Gastroesophageal sphincter (tissue), 4 donors: Measurements from ENCODE around the gene NXPH1. TPM values are rescaled to one million over a fixed set of nuclear protein-coding genes. Genes with fewer than 3 reads are reported as not detected.

Experiments
- ATAC-seq: fragments of 150-250 bp; one replicate; pipeline ENCODE4 v1.9.1; 2016; ENCODE audit warnings: mild to moderate bottlenecking, moderate library complexity
- H3K27ac ChIP-seq, 4 donors: fragments of 200-600 bp; sonication (generic) in 3 of 4; 1 replicate in 3 of 4; 2 replicates in 1 of 4; pipeline ENCODE4 v1.5.1; 2016 to 2019
- H3K27me3 ChIP-seq: fragments of 200-600 bp; sonication (generic); one replicate; pipeline ENCODE4 v1.5.1; 2019
- H3K36me3 ChIP-seq, 2 donors: fragments of 200-600 bp; sonication (generic); one replicate each; pipeline ENCODE4 v1.5.1; 2019; ENCODE audit warnings: control low read depth in 1 of 2
- H3K4me1 ChIP-seq, 3 donors: fragments of 200-600 bp; sonication (generic); 1 replicate in 2 of 3; 2 replicates in 1 of 3; pipeline ENCODE4 v1.5.1; 2016 to 2019; ENCODE audit warnings: control low read depth in 2 of 3
- H3K4me3 ChIP-seq, 2 donors: fragments of 200-600 bp; sonication (generic); one replicate each; pipeline ENCODE4 v1.5.1; 2019; ENCODE audit warnings: mild to moderate bottlenecking in 1 of 2, moderate library complexity in 1 of 2
- H3K9me3 ChIP-seq, 3 donors: fragments of 200-600 bp; sonication (generic); one replicate each; pipeline ENCODE4 v1.5.1; 2017 to 2019; ENCODE audit warnings: control low read depth in 2 of 3
- EP300 ChIP-seq: sonication (generic); formaldehyde crosslinking; IDR thresholded peaks from one replicate; pipeline ENCODE4 v1.6.1; 2017; ENCODE audit warnings: antibody characterized with exemption, mild to moderate bottlenecking
- POLR2A ChIP-seq, 2 donors: fragments of 450-650 bp; IDR thresholded peaks; one replicate each; pipeline ENCODE4 v1.6.1; 2017; ENCODE audit warnings: antibody characterized with exemption in 2 of 2, mild to moderate bottlenecking in 2 of 2, moderate library complexity in 1 of 2
- POLR2AphosphoS5 ChIP-seq: sonication (generic); formaldehyde crosslinking; IDR thresholded peaks from one replicate; pipeline ENCODE4 v1.6.1; 2017; ENCODE audit warnings: antibody characterized with exemption
- WGBS, 2 donors: methylation state at CpG; one replicate each; pipeline ENCODE4 v1.1.5; 2018; ENCODE audit warnings: low coverage in 1 of 2; 5-methylcytosine and 5-hydroxymethylcytosine counted together
- total RNA-seq, 4 donors: library from RNA; depleted of rRNA; stranded (reverse); fragments of >200 nt; gene quantifications; one replicate each; pipeline ENCODE4 v1.1.0, GENCODE V29; 2016
- TF ChIP-seq, protein P1 (sequence below), 4 experiments: fragments of 200-600 bp in 2 of 4; fragments of 450-650 bp in 2 of 4; sonication (generic) in 1 of 4; IDR thresholded peaks; one replicate each; pipeline ENCODE4 v1.5.1; 2017 to 2019; ENCODE audit warnings: antibody characterized with exemption in 4 of 4, mild to moderate bottlenecking in 2 of 4, moderate library complexity in 2 of 4

NXPH1 gene
- total RNA-seq, 4 donors from 2014 or later = not detected

DNA sequence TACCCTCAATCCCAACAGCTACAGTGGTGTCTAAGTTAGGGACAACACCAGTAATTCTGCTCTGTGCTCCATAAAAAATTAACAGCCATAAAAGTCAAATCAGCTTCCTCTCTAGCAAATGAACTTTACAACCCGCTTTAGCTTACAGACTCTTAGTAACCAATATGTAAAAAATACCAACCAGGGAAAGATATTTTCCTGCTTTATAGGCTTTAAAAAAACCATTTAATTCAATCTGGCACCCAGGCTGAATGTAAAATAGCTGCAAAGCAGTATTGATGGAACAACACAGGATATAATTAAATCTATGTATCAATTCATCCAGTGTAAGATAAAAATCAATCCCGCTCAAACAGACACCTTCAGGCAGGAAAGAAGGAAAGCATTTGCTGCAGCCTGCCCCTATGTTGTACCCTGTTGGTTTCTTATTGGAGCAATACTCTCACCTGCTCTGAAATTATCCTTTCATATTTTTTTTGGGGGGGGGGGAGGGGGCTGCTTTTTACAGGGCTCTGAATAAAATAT, 98.6 kb downstream of the NXPH1 start:
- no peak for TF ChIP-seq POLR2AphosphoS5
- TF ChIP-seq EP300 = no peak
- no peak for TF ChIP-seq POLR2A (IDR thresholded peaks at IDR 0.05)
- TF ChIP-seq, protein P1, sequence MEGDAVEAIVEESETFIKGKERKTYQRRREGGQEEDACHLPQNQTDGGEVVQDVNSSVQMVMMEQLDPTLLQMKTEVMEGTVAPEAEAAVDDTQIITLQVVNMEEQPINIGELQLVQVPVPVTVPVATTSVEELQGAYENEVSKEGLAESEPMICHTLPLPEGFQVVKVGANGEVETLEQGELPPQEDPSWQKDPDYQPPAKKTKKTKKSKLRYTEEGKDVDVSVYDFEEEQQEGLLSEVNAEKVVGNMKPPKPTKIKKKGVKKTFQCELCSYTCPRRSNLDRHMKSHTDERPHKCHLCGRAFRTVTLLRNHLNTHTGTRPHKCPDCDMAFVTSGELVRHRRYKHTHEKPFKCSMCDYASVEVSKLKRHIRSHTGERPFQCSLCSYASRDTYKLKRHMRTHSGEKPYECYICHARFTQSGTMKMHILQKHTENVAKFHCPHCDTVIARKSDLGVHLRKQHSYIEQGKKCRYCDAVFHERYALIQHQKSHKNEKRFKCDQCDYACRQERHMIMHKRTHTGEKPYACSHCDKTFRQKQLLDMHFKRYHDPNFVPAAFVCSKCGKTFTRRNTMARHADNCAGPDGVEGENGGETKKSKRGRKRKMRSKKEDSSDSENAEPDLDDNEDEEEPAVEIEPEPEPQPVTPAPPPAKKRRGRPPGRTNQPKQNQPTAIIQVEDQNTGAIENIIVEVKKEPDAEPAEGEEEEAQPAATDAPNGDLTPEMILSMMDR (IDR thresholded peaks at IDR 0.05) = no peak
- Histone ChIP-seq H3K4me1 (no peaks in the 10 kb centered on the region), H3K27me3 (no peaks in the 10 kb centered on the region), H3K27ac (no peak overlapping the region), H3K9me3 (no peaks in the 10 kb centered on the region), H3K36me3 (no peaks in the 10 kb centered on the region), H3K4me3 (no peak overlapping the region)
- 81 to 100% methylated on average over 2 of the region's 2 CpGs for WGBS, 2 donors
- ATAC-seq = no peak

DNA sequence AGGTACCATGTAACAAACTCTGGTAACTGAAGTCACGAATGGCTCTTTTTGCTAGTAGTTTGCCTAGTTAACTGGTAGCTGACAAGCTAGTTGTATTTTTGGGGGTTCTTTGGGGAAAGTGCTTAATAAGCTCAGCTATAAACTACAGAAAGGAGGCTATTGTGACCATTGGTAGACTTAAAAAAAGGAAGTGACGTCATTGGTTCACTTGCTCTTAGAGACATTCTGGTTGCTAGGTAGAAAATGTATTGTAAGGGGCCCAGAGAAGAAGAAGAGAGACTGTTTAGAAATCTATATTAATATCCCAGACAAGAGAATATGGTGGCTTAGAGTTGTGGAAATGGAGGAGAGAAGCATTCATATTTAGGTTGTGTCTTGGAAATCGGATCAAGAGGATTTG, 103.0 kb downstream of the NXPH1 start:
- no peaks in the 10 kb centered on the region for H3K36me3 ChIP-seq
- no peaks in the 10 kb centered on the region for H3K4me1 ChIP-seq
- TF ChIP-seq POLR2A (IDR thresholded peaks at IDR 0.05) = no peak
- TF ChIP-seq, protein P1 (IDR thresholded peaks at IDR 0.05) = no peak
- TF ChIP-seq EP300 = no peak
- no peak for TF ChIP-seq POLR2AphosphoS5
- no peak for ATAC-seq
- H3K27ac ChIP-seq = no peak overlapping the region
- no peaks in the 10 kb centered on the region for H3K9me3 ChIP-seq
- no peaks in the 10 kb centered on the region for H3K27me3 ChIP-seq
- no peak overlapping the region for H3K4me3 ChIP-seq
- 77 to 81% methylated on average over 2 to 3 of the region's 3 CpGs for WGBS, 2 donors

DNA sequence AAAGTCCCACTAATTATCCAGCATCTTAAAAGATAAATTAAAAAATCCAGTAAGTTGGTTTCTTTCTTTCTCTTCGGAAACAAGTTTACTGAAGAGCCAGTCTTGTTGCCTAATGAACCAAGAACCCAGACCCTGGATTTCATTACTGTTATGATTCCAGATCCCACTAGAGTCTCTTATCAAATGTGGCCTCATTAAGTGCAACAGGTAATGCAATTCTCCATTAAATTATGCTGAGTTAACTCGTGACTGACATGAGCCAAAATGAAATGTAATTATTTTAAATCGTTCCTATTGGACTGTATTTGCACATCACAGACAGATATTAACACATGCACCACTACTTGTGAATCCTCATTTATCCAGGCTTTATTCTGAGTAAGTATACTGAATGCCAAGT, 115.6 kb downstream of the NXPH1 start:
- H3K36me3 ChIP-seq = no peaks in the 10 kb centered on the region
- no peak for ATAC-seq
- H3K27me3 ChIP-seq = no peaks in the 10 kb centered on the region
- no peak overlapping the region for H3K4me3 ChIP-seq
- WGBS, 2 donors = 73 to 83% methylated on average over 3 of the region's 3 CpGs
- no peak for TF ChIP-seq POLR2AphosphoS5
- TF ChIP-seq, protein P1 (IDR thresholded peaks at IDR 0.05) = no peak
- no peak for TF ChIP-seq POLR2A (IDR thresholded peaks at IDR 0.05)
- TF ChIP-seq EP300 = no peak
- no peaks in the 10 kb centered on the region for H3K4me1 ChIP-seq
- no peaks in the 10 kb centered on the region for H3K9me3 ChIP-seq
- no peak overlapping the region for H3K27ac ChIP-seq

DNA sequence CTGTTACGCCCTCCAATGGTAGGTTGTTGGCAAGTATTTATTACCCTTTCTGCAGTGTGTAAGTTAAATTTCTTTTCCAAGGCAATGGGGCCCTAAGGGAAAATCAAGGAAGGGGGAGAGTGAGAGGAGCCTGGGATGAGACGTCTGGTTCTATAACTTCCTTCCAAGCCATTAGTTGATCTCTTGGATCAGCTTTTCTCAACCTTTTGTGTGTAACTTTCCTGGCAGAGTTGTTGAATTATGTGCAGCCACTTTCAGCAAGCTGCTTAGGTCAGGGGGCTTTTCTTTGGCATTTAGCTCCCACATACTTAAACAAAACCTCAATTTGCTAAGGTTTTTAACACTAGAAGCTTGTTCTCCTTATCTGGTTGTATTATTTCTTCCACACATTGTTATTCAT, 127.1 kb downstream of the NXPH1 start:
- no peak for ATAC-seq
- H3K4me3 ChIP-seq = no peak overlapping the region
- H3K4me1 ChIP-seq = no peaks in the 10 kb centered on the region
- TF ChIP-seq, protein P1 (IDR thresholded peaks at IDR 0.05) = no peak
- TF ChIP-seq EP300 (no peak), POLR2A (IDR thresholded peaks at IDR 0.05) (no peak), POLR2AphosphoS5 (no peak)
- no peaks in the 10 kb centered on the region for H3K27me3 ChIP-seq
- H3K9me3 ChIP-seq = no peaks in the 10 kb centered on the region
- 21 to 32% methylated on average over 2 of the region's 2 CpGs for WGBS, 2 donors
- H3K36me3 ChIP-seq = no peaks in the 10 kb centered on the region
- no peak overlapping the region for H3K27ac ChIP-seq

DNA sequence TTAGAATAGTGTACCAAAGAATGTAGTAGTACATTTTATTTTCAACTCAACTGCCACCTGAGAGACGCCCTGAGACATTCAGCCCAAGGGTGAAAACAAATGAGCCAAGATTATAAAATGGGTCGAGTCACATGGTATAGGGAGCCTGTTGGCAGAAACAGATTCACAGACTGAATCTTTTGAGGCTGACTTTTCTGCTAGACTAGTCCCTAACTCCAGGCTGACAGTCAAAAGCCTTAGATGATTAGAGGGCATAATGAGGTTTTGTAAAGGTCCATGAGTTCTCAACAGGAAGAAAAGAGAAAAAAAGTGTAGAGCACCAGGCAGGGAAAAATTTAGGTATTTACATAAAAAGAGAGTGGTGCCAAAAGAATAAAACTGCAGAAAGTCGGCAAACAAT, 128.0 kb downstream of the NXPH1 start:
- ATAC-seq = no peak
- Histone ChIP-seq H3K27ac (no peak overlapping the region), H3K4me1 (no peaks in the 10 kb centered on the region), H3K36me3 (no peaks in the 10 kb centered on the region), H3K27me3 (no peaks in the 10 kb centered on the region), H3K4me3 (no peak overlapping the region), H3K9me3 (no peaks in the 10 kb centered on the region)
- WGBS, 2 donors = 43 to 56% methylated on average over 3 of the region's 3 CpGs
- TF ChIP-seq EP300 = no peak
- no peak for TF ChIP-seq POLR2A (IDR thresholded peaks at IDR 0.05)
- TF ChIP-seq, protein P1 (IDR thresholded peaks at IDR 0.05) = no peak
- no peak for TF ChIP-seq POLR2AphosphoS5
